ENCODE measurements around the gene CD8B2. TPM values are rescaled to one million over a fixed set of nuclear protein-coding genes. Genes with fewer than 3 reads are reported as not detected.

CD8B2 gene
- total RNA-seq, 1 experiment from 2014 or later: not detected

- H3K27ac Mint-ChIP-seq: no peak overlapping the region
- Histone ChIP-seq H3K9ac (ENCODE audit: extremely low read depth, insufficient read length, low read length) (no peak overlapping the region), H2BK5ac (ENCODE audit: insufficient read length, low read length) (no peak overlapping the region), H2BK120ac (ENCODE audit: low read depth, low read length, poor library complexity, severe bottlenecking) (no peak overlapping the region), H3K79me2 (ENCODE audit: insufficient read depth, low read length) (no peaks in the 10 kb centered on the region), H2AFZ (ENCODE audit: low read length) (no peak overlapping the region), H3K18ac (ENCODE audit: insufficient read length, low read depth, low read length) (no peak overlapping the region), H3K27ac (ENCODE audit: insufficient read length, low read depth, low read length) (no peak overlapping the region), H3K14ac (ENCODE audit: insufficient read depth, low read length) (no peak overlapping the region), H3K79me1 (ENCODE audit: insufficient read depth, low read depth, low read length, poor library complexity, severe bottlenecking) (no peaks in the 10 kb centered on the region), H3K4ac (ENCODE audit: low read depth, low read length) (no peak overlapping the region), H3K27me3 (ENCODE audit: insufficient read depth, low read length) (no peaks in the 10 kb centered on the region), H2BK12ac (ENCODE audit: insufficient read length, low read depth, low read length) (no peak overlapping the region), H3K23me2 (ENCODE audit: insufficient read length, low read depth, low read length, poor library complexity, severe bottlenecking) (no peaks in the 10 kb centered on the region), H2BK15ac (ENCODE audit: low read depth, low read length) (no peak overlapping the region), H4K91ac (ENCODE audit: insufficient read length, low read depth, low read length) (no peak overlapping the region), H3K23ac (ENCODE audit: insufficient read length, low read depth, low read length) (no peak overlapping the region), H2AK5ac (ENCODE audit: insufficient read length, low read length) (no peak overlapping the region), H4K5ac (ENCODE audit: insufficient read length, low read depth, low read length) (no peak overlapping the region), H3K56ac (ENCODE audit: insufficient read length, low read depth, low read length) (no peak overlapping the region), H3K4me2 (ENCODE audit: insufficient read depth, insufficient read length, low read length) (no peak overlapping the region), H2BK20ac (ENCODE audit: low read depth, low read length, poor library complexity, severe bottlenecking) (no peak overlapping the region), H4K20me1 (ENCODE audit: control insufficient read depth, insufficient read depth, insufficient read length) (no peaks in the 10 kb centered on the region), H3T11ph (ENCODE audit: low read length) (no peak overlapping the region), H4K8ac (replicated peaks; ENCODE audit: insufficient read length, low read depth, low read length) (no peak overlapping the region), H3K4me1 (ENCODE audit: insufficient read depth, low read length) (no peaks in the 10 kb centered on the region), H3K9me3 (ENCODE audit: control insufficient read depth, low read depth, low read length) (peaks cover 9% of the 10 kb centered on the region)
- no peak for TF ChIP-seq CTCF (conservative IDR thresholded peaks at IDR 0.05)
- H3K4me3 Mint-ChIP-seq: no peak overlapping the region
- peaks cover 3% of the 10 kb centered on the region for H3K27me3 Mint-ChIP-seq (ENCODE audit: low read depth)
- no peaks in the 10 kb centered on the region for H3K4me1 Mint-ChIP-seq
- no peak for DNase-seq
- peaks cover 8 to 21% (median 8%) of the 10 kb centered on the region in 3 experiments for H3K36me3 Mint-ChIP-seq (ENCODE audit: insufficient read depth in 1 of 3, low read depth in 3 of 3)
- peaks cover 19 to 20% of the 10 kb centered on the region in 2 experiments for H3K9me3 Mint-ChIP-seq
- no CpG with 5 or more reads among the region's 6 CpGs for WGBS (ENCODE audit: extremely low coverage, insufficient read length, low lambda C conversion rate)
These were observed 65.8 kb downstream of the CD8B2 start for GRCh38 chr2:106552921-106553320.
